Activated CD4-positive, alpha-beta T cell treated with anti-CD3 and anti-CD28 coated beads for 4 hours (primary cell): ENCODE measurements around the gene ZMIZ1.

Experiments
- DNase-seq, 2 donors: peaks; one replicate each; pipeline ENCODE4 v3.0.0-alpha.2; 2020

ZMIZ1 gene

DNA sequence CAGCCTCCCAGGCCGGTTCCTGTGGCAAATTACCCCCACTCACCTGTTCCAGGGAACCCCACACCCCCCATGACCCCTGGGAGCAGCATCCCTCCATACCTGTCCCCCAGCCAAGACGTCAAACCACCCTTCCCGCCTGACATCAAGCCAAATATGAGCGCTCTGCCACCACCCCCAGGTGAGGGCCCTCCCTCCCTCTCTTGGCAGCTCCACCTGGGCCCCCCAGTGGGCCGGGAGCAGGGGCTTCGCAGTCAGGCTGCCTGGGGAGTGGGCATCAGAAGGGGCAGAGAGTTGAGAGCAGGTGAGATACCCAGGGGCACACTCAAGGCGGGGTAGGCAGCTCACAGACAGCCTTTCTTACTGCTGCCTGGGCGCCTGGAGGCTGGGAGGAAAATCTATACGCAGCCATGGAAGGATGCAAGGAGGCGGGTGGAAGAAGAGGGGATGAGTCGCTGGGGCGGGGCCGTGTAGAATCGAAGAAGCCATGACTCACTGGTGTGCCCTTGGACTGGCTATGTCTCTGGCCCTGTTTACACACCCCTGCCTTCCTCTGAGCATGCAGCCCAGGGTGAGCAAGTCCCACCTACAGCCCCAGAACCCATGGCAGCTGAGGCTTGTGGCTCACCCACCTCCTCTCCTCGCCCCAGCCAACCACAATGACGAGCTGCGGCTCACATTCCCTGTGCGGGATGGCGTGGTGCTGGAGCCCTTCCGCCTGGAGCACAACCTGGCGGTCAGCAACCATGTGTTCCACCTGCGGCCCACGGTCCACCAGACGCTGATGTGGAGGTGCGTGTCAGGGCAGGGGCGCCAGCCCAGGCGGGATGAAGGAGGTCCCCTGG lies 229.9 kb downstream of the ZMIZ1 start:
- peak; percentile 44 to 54 for DNase-seq

DNA sequence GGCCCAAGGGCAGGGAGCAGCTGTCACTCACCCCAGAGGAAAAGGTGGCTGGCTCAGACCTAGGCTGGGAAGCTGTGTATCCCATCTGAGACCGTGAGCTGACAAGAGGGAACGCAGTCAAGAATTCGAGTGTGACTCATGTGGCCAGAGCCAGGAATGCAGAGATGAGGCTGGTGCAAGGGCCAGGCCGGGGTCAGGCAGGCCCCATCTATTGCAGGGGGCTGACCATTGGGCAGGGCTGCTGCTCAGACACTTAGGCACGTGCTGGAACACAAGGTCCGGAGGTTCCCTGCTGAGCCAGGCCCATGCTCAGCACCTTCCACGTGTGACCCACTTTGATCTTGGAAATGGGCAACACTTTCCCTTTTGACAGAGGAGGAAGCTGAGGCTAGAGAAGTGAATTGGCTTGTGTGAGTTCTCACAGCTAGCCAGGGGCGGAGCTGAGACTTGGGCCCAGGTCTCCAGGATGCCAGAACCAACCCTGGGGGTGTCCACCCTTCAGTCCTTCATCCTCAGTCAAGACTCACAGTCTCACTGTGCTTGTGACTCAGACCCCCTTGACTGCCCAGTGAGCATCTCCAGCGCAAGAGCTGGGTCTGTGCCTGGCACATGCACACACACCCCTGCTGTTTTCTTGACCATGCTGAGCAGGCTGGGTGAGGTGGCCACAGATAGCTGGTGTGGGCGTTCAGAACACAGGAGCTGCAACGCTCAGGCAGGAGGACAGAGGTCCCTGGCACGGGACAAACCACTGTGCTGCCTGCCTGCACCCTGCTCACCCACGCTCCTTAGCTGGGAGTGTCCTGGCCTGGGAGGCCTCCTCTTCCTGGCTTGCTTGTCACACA lies 230.9 kb downstream of the ZMIZ1 start:
- no peak for DNase-seq

DNA sequence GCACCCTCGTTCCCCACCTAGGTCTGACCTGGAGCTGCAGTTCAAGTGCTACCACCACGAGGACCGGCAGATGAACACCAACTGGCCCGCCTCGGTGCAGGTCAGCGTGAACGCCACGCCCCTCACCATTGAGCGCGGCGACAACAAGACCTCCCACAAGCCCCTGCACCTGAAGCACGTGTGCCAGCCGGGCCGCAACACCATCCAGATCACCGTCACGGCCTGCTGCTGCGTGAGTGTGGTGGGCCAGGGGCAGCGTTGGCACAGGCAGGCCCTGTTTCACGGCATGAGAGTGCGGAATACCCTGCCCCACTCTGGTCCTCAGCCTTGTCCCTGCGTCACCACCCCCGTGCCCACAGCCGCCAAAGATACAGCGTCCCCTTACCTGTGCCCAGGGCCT lies 231.9 kb downstream of the ZMIZ1 start:
- DNase-seq = no peak

DNA sequence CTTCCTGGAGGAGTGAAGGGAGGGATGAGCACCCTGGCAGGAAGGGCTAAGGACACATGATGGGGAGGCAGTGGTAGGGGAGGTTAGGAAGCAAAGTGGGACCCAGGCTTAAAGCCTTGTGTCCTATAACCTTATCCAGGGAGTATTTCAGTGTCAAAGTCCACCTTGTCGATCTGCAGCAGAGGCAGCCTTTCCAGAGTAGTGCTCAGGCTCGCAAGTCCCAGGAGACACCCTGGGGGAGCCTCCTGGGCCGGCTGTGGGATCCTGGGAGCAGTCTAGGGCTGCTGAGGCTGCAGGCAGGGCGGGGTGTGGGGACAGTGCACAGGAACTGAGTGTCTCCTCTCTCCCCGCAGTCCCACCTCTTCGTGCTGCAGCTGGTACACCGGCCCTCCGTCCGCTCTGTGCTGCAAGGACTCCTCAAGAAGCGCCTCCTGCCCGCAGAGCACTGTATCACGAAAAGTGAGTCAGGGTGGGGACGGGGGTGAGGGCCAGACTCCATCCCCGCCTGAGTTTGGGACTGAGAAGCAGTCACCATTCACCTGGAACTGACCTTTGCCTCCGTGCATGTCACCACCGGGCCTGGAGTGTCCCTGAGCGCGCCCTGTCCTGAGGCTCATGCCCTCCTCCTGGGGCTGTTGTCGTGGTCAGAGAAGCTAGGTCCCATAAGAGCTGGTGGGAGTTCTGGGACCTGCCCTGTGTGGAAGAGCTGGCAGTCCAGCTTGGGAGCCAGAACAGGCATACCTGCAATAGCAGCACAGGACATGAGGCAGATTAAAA lies 233.2 kb downstream of the ZMIZ1 start:
- DNase-seq = no peak

DNA sequence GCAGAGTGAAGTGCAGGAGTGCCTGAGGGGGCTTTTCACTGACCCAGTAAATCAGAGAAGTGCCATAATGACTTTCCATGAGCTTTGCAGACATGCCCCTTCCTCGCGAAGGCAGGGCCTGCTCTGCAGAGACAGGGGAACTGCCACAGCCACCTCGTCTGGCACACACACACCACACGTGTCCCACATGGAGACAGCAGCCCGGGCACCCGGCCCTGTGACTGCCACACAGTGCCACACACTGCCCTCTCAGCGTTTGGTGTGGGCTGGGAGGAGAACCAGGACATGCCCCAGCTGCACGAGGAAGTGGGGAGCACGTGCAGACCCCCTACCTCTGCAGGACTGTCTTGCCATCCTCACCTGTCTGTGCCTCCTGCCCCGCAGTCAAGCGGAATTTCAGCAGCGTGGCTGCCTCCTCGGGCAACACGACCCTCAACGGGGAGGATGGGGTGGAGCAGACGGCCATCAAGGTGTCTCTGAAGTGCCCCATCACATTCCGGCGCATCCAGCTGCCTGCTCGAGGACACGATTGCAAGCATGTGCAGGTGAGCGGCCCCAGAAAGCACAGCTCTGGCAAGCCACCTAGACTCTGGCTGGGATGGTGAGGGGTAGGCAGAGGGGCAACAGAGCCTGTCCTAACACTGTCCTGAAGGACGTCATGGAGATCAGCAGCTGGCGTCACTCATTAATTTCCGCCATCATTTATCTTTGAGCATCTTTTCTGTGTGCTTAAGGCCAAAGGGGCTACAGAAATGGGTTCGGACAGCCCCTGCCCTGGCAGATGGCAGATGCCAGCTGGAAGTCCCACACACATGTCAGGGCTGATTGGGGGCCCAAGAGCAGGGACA lies 235.1 kb downstream of the ZMIZ1 start:
- no peak for DNase-seq

DNA sequence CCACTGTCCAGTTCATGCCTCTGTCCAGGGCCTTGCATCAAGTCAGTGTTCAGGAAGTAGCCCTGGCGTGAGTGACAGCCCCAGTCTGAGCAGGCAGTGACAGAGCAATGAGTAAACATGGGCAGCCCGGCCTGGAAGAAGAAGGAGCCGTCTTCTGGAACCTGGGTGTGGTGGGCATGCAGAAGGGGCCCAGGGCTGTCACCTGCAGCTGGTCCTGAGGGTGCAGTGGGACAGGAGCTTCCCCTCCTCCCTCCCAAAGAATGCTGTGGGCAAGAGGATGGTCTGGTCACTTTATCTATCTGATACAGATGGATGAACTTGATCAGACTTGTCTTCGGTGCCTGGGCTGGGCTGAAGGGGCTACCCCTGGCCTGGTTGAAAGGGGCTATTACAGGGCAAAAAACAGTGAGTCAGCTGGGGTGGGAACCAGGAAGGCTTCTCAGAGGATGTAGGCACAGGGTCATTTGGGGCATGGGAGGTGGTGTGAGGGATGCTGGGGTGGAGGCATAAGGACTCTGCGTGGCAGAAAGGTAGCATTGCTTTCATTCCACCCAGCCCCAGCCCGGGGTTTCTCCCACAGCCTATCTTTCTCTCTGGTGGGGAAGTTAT lies 235.8 kb downstream of the ZMIZ1 start:
- no peak for DNase-seq

DNA sequence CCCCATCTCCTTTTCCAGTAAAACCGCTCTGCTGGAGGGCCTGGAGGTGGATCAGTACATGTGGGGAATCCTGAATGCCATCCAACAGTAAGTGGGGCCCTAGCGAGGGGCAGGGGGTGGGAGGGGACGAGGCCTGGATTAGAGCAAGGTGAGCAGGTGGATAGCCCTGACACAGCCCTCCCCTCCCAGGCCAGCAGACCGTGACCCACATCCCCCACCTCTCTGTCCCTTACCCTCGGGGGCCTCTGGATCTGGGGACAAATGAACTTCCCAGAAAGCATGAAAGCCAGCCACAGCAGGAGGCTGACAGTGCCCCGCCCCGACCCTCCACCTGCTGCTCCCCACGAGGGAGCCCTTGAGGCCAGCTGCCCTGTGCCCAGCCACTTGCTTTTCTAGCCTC lies 236.7 kb downstream of the ZMIZ1 start:
- DNase-seq = no peak

DNA sequence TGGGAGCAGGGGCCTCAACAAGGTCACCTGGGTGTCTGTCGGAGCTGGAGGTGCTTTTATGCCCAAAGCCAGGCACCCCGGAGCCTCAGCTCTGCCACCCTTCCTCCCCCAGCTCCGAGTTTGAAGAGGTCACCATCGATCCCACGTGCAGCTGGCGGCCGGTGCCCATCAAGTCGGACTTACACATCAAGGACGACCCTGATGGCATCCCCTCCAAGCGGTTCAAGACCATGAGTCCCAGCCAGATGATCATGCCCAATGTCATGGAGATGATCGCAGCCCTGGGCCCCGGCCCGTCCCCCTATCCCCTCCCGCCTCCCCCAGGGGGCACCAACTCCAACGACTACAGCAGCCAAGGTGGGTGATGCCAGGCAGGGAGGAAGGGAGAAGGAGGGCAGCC lies 237.2 kb downstream of the ZMIZ1 start:
- DNase-seq = no peak

DNA sequence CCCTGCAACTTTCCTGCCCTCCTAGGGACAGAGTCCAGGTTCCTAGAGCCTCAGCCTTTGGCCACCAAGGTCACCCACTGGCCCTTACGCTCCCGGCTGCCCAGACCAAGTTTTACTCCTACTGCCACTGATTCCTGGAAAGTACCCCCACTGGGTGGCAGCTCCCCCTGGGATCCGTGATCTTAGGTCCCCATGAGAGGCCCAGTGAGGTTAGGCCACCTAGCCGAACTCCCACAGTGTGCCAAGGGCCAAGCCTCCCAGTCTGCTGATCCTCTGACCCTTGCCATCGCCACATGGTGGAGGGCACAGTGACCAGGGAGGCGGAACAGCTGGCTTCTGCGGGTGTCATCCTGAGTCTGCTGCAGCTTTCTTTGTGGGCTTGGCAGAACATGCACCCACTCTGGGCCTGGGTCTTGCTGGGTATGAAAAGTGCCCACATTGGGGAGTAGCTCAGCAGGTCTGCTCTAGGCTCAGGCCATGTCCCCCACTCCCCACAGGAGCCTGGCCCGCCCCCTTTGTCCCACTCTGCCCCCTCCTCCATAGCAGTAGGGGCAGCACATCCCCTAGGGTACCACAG lies 238.0 kb downstream of the ZMIZ1 start:
- no peak for DNase-seq

DNA sequence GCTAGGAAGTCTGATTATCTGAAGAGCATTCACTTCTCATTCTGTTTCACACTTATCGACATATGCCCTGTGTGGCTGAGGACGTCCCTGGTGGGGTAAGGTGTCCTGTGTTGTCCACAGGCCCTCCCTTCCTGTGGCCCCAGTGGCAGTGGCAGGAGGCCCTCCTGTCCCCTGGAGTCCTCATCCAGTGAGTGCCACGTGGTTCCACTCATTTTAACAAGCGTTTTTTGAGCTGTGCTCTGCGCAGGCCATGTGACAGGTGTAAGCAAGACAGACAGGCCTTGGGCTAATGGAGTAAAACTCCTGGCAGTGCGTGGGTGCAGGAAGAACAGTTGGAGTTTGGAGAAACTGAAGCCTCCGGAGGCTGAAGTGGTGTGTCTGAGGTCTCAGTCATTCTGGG lies 239.2 kb downstream of the ZMIZ1 start:
- DNase-seq = no peak

DNA sequence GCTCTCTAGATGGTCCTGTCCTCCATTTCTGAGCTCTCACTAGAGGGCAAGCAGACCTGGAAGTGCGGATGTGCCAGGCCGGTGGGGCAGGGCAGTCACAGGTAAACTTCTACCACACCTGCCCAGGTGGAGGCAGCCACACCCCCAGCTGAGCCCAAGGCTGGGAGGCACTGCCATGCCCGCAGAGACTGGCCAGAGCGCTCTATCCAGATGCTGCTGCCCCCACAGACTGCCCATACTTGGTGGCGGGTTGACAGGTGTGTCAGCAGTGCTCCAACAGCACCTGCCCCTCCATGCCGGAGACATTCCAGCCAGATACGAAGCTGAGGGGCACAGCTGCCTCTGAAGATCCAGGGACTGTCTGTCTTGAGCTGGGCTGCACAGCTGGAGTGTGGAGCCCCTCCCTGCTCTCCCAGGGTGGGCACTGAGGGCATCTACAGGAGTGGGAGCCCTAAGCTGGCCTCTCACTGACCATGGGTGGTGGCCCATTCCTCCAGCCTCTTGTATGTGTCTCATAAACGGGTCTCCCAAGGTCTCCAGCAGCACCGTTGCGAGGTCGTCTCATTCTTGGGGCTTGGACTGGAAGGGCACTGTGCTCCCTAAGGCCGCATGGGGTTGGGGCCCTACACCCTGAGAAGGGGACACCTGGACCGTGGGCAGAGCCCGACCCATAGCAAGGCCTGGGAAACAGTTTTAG lies 240.4 kb downstream of the ZMIZ1 start:
- DNase-seq = no peak

DNA sequence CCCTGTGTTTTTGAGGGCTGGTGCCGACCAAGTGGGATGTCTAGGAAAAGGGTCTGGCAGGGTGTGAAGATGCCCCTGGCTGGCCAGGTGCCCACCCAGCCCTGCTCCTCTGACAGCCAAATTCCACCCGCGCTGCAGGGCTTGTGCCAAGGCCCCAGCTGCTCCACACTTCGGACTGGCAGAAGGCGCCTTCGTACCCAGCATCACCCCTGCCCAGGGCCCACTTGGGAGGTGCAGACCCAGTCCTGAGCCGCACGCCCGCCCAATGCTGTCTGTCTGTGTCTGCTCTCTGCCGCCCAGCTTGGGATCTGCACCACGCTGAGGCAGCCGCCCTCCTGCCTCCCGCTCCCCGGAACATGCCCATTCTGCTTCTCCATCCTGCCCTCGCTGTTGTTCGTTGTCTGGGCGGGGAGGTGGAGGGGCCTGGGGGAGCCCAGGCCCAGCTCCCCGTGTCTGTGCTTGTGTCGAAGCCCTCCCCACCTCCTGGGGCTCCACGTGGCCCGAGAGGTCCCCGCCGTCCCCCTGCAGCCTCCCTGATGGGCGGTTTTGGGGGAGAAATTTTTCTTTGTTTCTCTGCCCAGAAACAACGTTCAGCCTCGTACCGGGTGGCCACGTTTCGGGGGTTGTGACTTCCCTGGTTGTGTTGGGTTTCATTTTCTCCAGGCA lies 241.6 kb downstream of the ZMIZ1 start:
- DNase-seq = no peak

DNA sequence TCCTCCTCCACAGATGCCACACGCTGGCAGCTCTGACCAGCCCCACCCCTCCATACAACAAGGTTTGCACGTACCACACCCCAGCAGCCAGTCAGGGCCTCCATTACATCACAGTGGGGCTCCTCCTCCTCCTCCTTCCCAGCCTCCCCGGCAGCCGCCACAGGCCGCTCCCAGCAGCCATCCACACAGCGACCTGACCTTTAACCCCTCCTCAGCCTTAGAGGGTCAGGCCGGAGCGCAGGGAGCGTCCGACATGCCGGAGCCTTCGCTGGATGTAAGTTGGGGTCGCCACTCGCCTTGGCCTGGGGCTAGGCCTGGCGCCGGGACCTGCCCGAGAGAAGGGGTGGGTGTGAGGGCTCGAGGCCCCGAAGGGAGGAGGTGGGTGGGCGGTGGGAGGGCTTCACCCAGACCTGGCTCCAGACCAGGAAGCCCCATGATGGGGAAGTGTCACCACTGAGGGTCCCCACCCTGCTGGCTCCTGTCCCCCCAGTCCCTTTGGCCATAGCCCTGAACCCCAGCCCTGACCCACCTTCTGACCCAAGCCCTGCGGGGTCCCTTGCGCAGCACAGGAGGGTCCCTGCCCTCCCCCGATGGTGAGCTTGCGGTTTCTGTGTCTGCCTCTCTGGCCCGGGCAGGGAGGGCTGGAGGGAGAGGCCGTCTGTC lies 242.3 kb downstream of the ZMIZ1 start:
- no peak for DNase-seq

DNA sequence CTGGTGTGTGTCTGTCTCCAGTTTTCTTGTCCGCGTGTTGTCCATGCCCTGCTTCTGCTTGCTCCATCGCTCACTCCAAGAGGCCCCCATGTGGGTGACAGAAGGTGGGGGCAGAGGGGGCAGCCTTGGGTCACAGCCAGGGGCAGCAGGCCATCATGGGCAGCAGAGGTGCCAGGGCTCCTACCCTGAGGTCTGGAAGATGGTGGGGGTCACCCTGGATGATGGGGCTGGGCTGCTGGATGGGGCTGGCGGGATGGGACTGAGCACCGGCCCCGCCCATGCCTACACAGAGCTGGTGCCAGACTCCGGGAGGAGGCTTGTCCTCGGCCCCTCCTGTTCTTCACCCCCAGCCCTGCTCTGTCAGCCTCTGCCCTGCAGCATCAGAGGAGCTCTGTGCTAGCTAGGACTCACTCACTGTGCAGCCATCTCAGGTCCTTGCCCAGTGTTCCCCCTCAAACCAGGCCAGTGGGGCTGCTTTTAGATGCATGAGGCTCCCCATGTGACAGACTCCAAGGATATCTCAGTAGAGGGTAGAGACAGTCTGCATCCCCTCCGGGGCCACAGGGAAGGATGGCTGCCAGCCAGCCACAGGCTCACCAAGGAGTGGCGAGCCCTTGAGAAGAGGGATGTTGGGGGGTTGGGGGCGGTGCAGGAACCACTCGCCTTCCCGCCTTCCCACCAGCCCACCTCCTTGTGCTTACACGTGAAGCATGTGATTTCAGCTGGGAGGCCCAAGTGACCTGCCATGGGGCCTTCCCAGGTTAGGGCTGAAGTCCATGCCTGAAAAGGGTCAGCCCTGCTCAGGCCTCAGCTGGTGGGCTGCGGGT lies 243.0 kb downstream of the ZMIZ1 start:
- no peak for DNase-seq

DNA sequence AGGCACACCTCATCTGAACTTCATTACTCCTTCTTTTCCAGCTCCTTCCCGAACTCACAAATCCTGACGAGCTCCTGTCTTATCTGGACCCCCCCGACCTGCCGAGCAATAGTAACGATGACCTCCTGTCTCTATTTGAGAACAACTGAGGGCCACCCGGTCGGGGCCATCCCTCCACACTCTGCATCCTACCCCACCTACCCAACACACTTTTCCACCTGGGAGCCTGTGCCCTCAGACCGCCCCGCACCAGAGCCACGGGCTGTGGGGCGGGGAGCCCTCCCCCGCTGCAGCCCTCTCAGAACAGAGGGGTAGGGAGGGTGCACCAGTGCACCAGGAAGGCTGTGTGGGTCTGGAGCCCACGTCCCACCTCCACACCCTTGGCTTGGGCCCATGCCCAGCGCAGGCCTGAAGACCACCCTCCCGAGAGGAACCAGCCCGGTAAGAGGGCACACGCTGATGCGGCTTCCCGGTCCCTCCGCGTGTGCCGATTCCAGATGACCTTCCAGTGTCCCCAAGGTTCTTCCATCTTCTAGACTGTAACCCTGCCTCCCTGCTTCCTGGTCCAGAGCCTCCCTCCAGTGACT lies 243.9 kb downstream of the ZMIZ1 start:
- DNase-seq = no peak

DNA sequence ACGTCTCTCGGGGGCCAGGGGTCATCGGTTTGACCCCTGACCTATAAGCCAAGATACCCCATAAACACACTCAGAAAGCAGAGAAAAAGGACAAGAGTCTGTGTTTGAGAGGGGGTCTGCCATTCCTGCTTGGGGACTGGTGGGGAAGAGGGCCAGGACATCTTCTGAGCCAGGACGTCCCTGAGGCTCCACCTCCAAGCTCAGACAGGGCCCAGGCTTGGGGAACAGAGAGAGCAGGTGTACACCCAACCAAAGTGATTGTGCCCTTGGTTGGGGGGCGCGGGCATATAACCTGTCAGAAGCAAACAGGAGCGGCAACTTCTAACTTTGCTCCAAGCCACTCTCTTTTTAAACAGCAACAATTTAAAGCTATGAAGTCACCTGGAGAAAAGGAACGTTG lies 244.6 kb downstream of the ZMIZ1 start:
- no peak for DNase-seq

DNA sequence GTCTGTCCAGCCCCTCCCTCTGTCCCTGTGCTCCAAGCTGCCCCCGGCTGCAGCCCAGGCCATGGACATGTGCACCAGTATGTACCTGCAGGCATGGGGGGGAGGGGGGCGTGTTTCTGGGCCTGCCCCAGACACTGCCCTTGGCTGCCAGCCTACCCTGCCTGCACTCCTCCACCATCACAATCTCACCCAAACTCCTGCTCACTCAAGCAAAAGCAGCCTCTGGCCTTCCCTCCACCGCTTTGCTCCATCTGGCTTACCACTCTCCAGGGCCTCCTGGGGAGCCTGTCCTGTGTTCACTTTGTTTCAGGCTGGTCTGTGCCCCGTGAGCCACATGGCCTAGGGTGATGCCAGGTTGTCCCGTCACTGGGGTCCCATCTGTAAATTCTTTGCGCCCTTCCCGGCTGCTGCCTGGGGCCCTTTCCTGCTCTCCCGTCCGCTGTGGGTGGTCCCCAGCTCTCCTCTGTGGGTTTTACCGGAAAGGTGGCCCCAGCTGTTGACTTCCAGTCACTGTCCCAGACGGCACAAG lies 245.2 kb downstream of the ZMIZ1 start:
- no peak for DNase-seq
